WI38 (cell line): ENCODE results near the gene RIN3.
A peak's percentile ranks its signal among the peaks of the same experiment; 100 is the strongest.

Experiments
- H3K4me3 ChIP-seq: 2 replicates; pipeline ENCODE4 v1.5.1; 2011; ENCODE audit warnings: low read depth, mild to moderate bottlenecking, control low read depth, low read length
- TF ChIP-seq, protein P1 (sequence below): IDR thresholded peaks from 2 replicates; pipeline ENCODE4 v1.5.1; 2012; ENCODE audit warnings: low read depth, mild to moderate bottlenecking, control low read depth, low read length

Gene RIN3

DNA sequence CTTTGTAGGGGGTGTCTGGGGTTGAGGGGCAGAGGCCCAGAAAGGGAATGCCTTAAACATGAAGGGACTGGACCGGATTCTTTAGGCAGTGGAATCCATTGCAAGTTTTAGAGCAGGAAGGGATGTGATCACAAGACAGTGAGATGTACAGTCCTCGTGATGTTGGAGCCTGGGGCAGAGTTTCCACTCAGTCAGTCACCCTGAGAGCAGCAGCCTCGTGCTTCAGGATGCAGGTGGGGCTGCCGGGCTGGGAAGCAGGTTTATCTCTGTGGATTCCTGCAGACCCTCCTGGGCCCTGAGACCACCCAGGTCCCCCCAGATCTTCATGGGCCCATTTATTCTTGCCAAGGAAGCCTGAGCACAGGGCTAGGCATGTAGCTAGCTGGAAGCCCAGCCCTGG, 38.5 kb downstream of the RIN3 start:
- TF ChIP-seq, protein P1, sequence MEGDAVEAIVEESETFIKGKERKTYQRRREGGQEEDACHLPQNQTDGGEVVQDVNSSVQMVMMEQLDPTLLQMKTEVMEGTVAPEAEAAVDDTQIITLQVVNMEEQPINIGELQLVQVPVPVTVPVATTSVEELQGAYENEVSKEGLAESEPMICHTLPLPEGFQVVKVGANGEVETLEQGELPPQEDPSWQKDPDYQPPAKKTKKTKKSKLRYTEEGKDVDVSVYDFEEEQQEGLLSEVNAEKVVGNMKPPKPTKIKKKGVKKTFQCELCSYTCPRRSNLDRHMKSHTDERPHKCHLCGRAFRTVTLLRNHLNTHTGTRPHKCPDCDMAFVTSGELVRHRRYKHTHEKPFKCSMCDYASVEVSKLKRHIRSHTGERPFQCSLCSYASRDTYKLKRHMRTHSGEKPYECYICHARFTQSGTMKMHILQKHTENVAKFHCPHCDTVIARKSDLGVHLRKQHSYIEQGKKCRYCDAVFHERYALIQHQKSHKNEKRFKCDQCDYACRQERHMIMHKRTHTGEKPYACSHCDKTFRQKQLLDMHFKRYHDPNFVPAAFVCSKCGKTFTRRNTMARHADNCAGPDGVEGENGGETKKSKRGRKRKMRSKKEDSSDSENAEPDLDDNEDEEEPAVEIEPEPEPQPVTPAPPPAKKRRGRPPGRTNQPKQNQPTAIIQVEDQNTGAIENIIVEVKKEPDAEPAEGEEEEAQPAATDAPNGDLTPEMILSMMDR: no peak
- H3K4me3 ChIP-seq: no peak overlapping the region

DNA sequence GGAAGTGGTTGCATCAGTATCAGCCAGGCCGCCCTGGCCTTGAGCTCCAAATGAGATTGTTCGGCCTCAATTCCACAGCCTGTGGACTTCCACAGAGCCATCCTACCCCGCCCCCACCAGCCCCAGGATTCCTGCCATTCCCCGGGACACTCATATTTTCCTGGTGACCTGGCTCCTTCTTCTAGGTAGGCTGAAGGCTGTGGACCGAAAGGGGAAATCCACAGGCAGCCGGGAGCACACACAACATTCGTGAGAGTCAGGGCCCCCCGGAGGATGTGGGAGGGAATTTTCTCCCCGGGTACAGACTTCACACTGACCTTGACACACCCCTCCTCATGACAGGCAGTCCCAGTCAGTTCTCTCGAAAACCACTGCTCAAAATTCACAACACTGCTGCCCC, 39.9 kb downstream of the RIN3 start:
- H3K4me3 ChIP-seq: no peak overlapping the region
- TF ChIP-seq, protein P1: peak; percentile 24; the same call in 1 of the 2 replicates

DNA sequence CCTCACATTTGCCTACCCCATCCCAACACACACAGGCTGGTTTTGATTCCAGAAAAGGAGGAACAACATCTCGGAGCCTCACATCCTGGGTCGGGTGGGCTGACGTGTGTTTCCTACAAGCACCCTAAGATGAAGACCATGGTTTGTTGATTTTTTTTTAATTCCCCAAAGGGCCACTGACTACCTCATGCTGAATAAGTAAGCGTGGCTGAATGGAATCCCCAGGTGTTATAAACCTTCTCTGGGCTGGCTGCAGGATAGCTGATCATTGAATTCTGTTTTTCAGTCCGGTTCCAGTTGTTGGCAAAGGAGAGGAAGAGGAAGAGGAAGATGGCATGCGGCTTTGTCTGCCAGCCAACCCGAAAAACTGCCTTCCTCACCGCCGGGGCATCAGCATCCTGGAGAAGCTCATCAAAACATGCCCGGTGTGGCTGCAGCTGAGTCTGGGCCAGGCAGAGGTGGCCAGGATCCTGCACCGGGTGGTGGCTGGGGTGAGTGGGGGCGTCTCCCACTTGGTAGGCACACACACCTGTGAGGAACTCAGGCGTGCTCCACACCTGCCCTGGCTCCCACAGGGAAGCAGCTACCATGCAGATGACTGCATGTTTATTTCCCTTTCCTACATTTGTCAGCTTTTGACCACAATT, 42.0 kb downstream of the RIN3 start:
- TF ChIP-seq, protein P1: no peak
- no peak overlapping the region for H3K4me3 ChIP-seq

GRCh38 chr14:92556255-92556741, 42.7 kb downstream of the RIN3 start:
- no peak overlapping the region for H3K4me3 ChIP-seq
- TF ChIP-seq, protein P1: no peak

DNA sequence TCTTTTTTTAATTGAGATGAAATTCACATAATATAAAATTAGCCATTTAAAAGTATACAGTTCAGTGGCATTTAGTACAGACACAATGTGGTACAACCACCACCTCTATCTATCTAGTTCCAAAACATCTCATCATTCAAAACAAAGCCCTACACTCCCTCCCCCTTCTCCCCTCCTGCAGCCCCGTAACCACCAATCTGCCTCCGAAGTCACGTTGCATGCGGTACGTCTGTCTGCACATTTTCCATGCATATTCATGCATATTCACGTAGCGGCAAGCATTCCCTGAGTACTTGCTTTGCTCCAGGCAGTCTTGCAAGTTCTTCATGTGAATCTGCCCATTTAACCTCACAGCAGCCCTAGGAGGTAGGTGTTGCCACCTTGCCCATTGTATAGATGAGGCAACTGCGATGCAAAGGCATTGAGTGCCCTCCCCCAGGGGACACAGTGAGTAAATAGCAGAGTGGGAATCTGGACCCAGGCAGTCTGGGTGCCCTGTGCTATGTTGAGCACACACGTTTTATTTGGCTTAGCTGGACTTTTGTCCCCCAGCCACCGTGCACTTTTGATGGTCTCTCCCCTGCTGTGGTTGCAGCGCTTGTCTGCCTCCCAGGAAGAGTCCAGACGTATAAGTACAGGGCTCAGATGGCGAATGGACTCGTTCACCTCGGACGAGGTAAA, 43.4 kb downstream of the RIN3 start:
- TF ChIP-seq, protein P1: no peak
- H3K4me3 ChIP-seq: no peak overlapping the region

DNA sequence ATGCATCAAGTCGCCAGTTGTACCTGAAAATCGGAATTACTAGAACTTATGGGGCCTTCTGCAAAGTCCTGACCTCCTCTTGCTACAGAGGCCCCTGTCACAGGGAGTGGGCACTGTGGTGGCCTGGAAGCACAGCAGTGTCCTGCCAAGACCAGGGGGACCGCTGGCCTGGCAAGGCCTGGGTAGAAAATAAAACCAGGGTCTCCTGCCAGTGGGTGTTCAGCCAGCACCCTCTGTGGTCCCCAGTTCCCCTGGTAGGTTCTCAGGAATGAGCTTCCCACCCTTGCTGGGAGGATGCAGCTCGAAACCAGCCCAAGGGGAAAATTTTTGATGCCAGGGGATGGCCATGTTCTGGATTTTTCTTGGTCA, 43.9 kb downstream of the RIN3 start:
- H3K4me3 ChIP-seq: no peak overlapping the region
- TF ChIP-seq, protein P1: no peak

- TF ChIP-seq, protein P1: no peak
- no peak overlapping the region for H3K4me3 ChIP-seq
Observed at GRCh38 chr14:92558319-92558718, 44.7 kb downstream of the RIN3 start.
